SK-MEL-5 (cell line): ENCODE results near the gene PARN. TPM values are rescaled to one million over a fixed set of nuclear protein-coding genes. Genes with fewer than 3 reads are reported as not detected.

ENCODE experiments used
- small RNA-seq, 2 experiments: library from RNA; depleted of rRNA; stranded (forward); fragments of <200 nt; gene quantifications; one replicate each; pipeline ENCODE3, GENCODE V24; 2014
- total RNA-seq: library from RNA; depleted of rRNA; stranded (reverse); fragments of >200 nt; shearing (Covaris generic); gene quantifications from 2 replicates; pipeline ENCODE4 v1.2.3, GENCODE V29; 2014; rRNA removed

Gene PARN
- total RNA-seq, 1 experiment from 2014 or later = 102 TPM

Small RNAs within 50 kb of the gene (small RNA-seq; reads per million reads assigned to genes)
- gene RN7SL274P (0 reads per million in 2 experiments), gene RNU7-125P (0 to 0.14 reads per million in 2 experiments)

Other genes starting within 250 kb of the PARN start
- 213 and 225 TPM in 2 replicates for gene BFAR, start 2.7 kb upstream of the PARN start, total RNA-seq
- gene PLA2G10, start 64.0 kb upstream of the PARN start, total RNA-seq = not detected in 2 replicates
- 0.26 and 1.8 TPM in 2 replicates for gene NPIPA3, start 73.2 kb upstream of the PARN start, total RNA-seq
- gene NPIPA2, start 112.3 kb upstream of the PARN start, total RNA-seq = not detected in 2 replicates
- 85.7 and 99.6 TPM in 2 replicates for gene NOMO1, start 203.5 kb upstream of the PARN start, total RNA-seq